HepG2 (cell line): ENCODE results near the gene B9D2. TPM values are rescaled to one million over a fixed set of nuclear protein-coding genes. Genes with fewer than 3 reads are reported as not detected.
A peak's percentile ranks its signal among the peaks of the same experiment; 100 is the strongest.

Experiments
- ATAD3A ChIP-seq: sonication (generic); formaldehyde crosslinking; IDR thresholded peaks from 2 replicates; pipeline ENCODE4 v1.4.0; 2020; ENCODE audit warnings: missing genetic modification reagents
- GPN1 ChIP-seq: sonication (generic); formaldehyde crosslinking; IDR thresholded peaks from 2 replicates; pipeline ENCODE4 v1.5.1; 2020; ENCODE audit warnings: missing genetic modification reagents, borderline replicate concordance
- KDM5A ChIP-seq: fragments of 200-600 bp; sonication (generic); IDR thresholded peaks from 2 replicates; pipeline ENCODE4 v1.7.0; 2018; ENCODE audit warnings: antibody characterized with exemption, mild to moderate bottlenecking, low read length, borderline replicate concordance
- MYC ChIP-seq: sonication (generic); formaldehyde crosslinking; IDR thresholded peaks from 2 replicates; pipeline ENCODE4 v1.9.0; 2021; ENCODE audit warnings: missing genetic modification reagents, borderline replicate concordance
- PAF1 ChIP-seq: IDR thresholded peaks from 2 replicates; pipeline ENCODE4 v1.6.1; 2016; ENCODE audit warnings: missing genetic modification reagents, missing compliant biosample characterization
- REL ChIP-seq: sonication (generic); formaldehyde crosslinking; conservative IDR thresholded peaks from 2 replicates; pipeline ENCODE4 v1.8.0; 2022; ENCODE audit warnings: mild to moderate bottlenecking, missing genetic modification reagents, moderate library complexity
- SIX4 ChIP-seq: sonication (generic); formaldehyde crosslinking; IDR thresholded peaks from 2 replicates; pipeline ENCODE4 v1.4.0; 2020; ENCODE audit warnings: missing genetic modification reagents
- TIGD3 ChIP-seq: sonication (generic); formaldehyde crosslinking; IDR thresholded peaks from 2 replicates; pipeline ENCODE4 v1.5.1; 2020; ENCODE audit warnings: mild to moderate bottlenecking, missing genetic modification reagents, borderline replicate concordance
- TOPORS ChIP-seq: sonication (generic); formaldehyde crosslinking; IDR thresholded peaks from 2 replicates; pipeline ENCODE4 v1.8.0; 2023; ENCODE audit warnings: mild to moderate bottlenecking, missing genetic modification reagents
- TRIM24 ChIP-seq: sonication (generic); formaldehyde crosslinking; IDR thresholded peaks from 2 replicates; pipeline ENCODE4 v1.8.0; 2022; ENCODE audit warnings: mild to moderate bottlenecking, missing genetic modification reagents
- YEATS4 ChIP-seq: sonication (generic); formaldehyde crosslinking; IDR thresholded peaks from 2 replicates; pipeline ENCODE4 v1.4.0; 2020; ENCODE audit warnings: missing genetic modification reagents, borderline replicate concordance
- ZBTB14 ChIP-seq: sonication (generic); formaldehyde crosslinking; IDR thresholded peaks from 2 replicates; pipeline ENCODE4 v1.4.0; 2020; ENCODE audit warnings: missing genetic modification reagents
- ZBTB42 ChIP-seq: sonication (generic); formaldehyde crosslinking; IDR thresholded peaks from 2 replicates; pipeline ENCODE4 v1.5.0; 2020; ENCODE audit warnings: mild to moderate bottlenecking, missing genetic modification reagents
- ZFP82 ChIP-seq: sonication (generic); formaldehyde crosslinking; IDR thresholded peaks from 2 replicates; pipeline ENCODE4 v1.5.1; 2020; ENCODE audit warnings: mild to moderate bottlenecking, missing genetic modification reagents, borderline replicate concordance
- ZMYM3 ChIP-seq: sonication (generic); formaldehyde crosslinking; IDR thresholded peaks from 2 replicates; pipeline ENCODE4 v1.5.1; 2020; ENCODE audit warnings: mild to moderate bottlenecking, missing genetic modification reagents
- ZNF337 ChIP-seq: sonication (generic); formaldehyde crosslinking; IDR thresholded peaks from 2 replicates; pipeline ENCODE4 v1.5.1; 2020; ENCODE audit warnings: missing genetic modification reagents, low read depth, mild to moderate bottlenecking, borderline replicate concordance
- ZNF350 ChIP-seq: sonication (generic); formaldehyde crosslinking; IDR thresholded peaks from 2 replicates; pipeline ENCODE4 v1.4.0; 2020; ENCODE audit warnings: mild to moderate bottlenecking, low read depth, missing genetic modification reagents, borderline replicate concordance
- ZNF460 ChIP-seq: sonication (generic); formaldehyde crosslinking; IDR thresholded peaks from 2 replicates; pipeline ENCODE4 v1.5.1; 2020; ENCODE audit warnings: missing genetic modification reagents, mild to moderate bottlenecking, borderline replicate concordance
- ZNF547 ChIP-seq: sonication (generic); formaldehyde crosslinking; IDR thresholded peaks from 2 replicates; pipeline ENCODE4 v1.5.1; 2020; ENCODE audit warnings: mild to moderate bottlenecking, missing genetic modification reagents
- ZNF550 ChIP-seq: sonication (generic); formaldehyde crosslinking; IDR thresholded peaks from 2 replicates; pipeline ENCODE4 v1.4.0; 2020; ENCODE audit warnings: mild to moderate bottlenecking, missing genetic modification reagents, borderline replicate concordance
- ZSCAN29 ChIP-seq: sonication (generic); formaldehyde crosslinking; conservative IDR thresholded peaks from 2 replicates; pipeline ENCODE4 v1.4.0; 2020; ENCODE audit warnings: mild to moderate bottlenecking, missing genetic modification reagents
- polyA plus RNA-seq, 8 experiments: library from polyadenylated mRNA; depleted of rRNA in 3 of 8; stranded (reverse) in 7 of 8; unstranded in 1 of 8; fragments of >200 nt; fragmentation: Illumina TruSeq in 4 of 8; extraction: Trizol in 4 of 8; gene quantifications; 2 replicates each; pipeline versions ENCODE4 v1.2.1 to v1.2.3, GENCODE V29; 2011 to 2016; ENCODE audit warnings: low read depth in 4 of 8, missing spikeins in 1 of 8, mixed read lengths in 1 of 8; ENCODE audit not compliant: insufficient read depth in 1 of 8
- total RNA-seq, 5 experiments: library from RNA; depleted of rRNA; stranded (reverse); fragments of >200 nt; fragmentation: Illumina TruSeq; extraction: Trizol; gene quantifications; 2 replicates each; pipeline ENCODE4 v1.2.3, GENCODE V29; 2016; ENCODE audit warnings: low read depth in 1 of 5
- TF ChIP-seq, protein P1 (sequence below): sonication (generic); formaldehyde crosslinking; IDR thresholded peaks from 2 replicates; pipeline ENCODE4 v1.4.0; 2020; ENCODE audit warnings: mild to moderate bottlenecking, missing genetic modification reagents
- TF ChIP-seq, protein P2 (sequence below): sonication (generic); formaldehyde crosslinking; IDR thresholded peaks from 2 replicates; pipeline ENCODE4 v1.5.0; 2020; ENCODE audit warnings: mild to moderate bottlenecking, missing genetic modification reagents

The B9D2 gene
- total and polyA plus RNA-seq, 2 of the 13 experiments (the other 11 are each of a cell fraction or from before 2014, with no cell fraction given), result 3.1 to 4.4 TPM

DNA sequence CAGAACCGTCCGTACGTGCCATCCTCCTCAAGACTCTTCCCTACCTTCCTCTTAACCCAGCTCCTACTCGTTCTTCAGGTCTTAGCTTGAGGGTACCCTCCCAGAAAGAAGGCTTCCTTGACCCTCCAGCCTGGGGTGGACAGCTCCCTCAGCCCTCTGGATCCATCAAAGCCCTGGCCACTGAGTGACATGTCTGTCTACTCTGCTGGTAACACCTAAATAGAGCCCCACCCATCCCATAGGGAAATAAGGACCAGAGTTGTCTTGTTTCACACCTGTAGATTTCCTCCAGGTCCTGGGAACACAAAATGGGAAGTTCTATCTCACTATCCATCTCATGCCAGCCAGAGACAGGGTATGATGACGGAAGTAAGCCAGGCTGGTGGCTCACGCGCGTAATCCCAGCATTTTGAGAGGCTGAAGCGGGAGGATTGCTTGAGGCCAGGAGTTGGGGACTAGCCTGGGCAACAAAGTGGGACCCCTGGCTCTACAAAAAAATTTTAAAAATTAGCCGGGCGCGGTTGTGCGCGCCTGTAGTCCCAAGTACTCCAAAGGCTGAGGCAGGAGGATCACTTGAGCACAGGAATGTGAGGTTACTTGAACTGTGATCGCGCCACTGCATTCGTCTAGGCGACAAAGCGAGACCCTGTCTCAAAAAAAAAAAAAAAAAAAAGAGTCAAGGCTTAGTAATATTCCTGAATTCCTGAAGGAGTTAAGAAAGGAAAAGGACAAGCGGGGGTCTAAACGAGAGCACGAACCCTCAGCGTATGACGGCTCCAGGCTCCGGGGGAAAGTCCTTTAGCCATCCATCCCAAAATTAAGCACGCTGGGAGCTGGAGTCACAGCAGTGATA is 54.5 kb downstream of the B9D2 start (continued):
- no peak for TF ChIP-seq TIGD3
- no peak for TF ChIP-seq ZMYM3 (CRISPR knock-in tag)
- no peak for TF ChIP-seq ZNF460
- no peak for TF ChIP-seq ZNF550 (CRISPR knock-in tag)
- TF ChIP-seq ZNF350 (CRISPR knock-in tag), result no peak
- TF ChIP-seq ZSCAN29 (CRISPR knock-in tag), result 0 out of 2 replicates have a peak, but pooled peaks have one; percentile 11
- no peak for TF ChIP-seq ZNF337
- TF ChIP-seq SIX4 (CRISPR knock-in tag), result no peak
- TF ChIP-seq GPN1 (CRISPR knock-in tag), result no peak
- TF ChIP-seq ZFP82 (CRISPR knock-in tag), result no peak
- TF ChIP-seq TRIM24 (CRISPR knock-in tag), result no peak
- TF ChIP-seq ATAD3A, result no peak
- 0 out of 2 replicates have a peak, but pooled peaks have one; percentile 12 for TF ChIP-seq YEATS4 (CRISPR knock-in tag)
- no peak for TF ChIP-seq TOPORS
- TF ChIP-seq REL (CRISPR knock-in tag), result no peak
- TF ChIP-seq ZBTB42 (CRISPR knock-in tag), result 0 out of 2 replicates have a peak, but pooled peaks have one; percentile 46
- TF ChIP-seq, protein P1, sequence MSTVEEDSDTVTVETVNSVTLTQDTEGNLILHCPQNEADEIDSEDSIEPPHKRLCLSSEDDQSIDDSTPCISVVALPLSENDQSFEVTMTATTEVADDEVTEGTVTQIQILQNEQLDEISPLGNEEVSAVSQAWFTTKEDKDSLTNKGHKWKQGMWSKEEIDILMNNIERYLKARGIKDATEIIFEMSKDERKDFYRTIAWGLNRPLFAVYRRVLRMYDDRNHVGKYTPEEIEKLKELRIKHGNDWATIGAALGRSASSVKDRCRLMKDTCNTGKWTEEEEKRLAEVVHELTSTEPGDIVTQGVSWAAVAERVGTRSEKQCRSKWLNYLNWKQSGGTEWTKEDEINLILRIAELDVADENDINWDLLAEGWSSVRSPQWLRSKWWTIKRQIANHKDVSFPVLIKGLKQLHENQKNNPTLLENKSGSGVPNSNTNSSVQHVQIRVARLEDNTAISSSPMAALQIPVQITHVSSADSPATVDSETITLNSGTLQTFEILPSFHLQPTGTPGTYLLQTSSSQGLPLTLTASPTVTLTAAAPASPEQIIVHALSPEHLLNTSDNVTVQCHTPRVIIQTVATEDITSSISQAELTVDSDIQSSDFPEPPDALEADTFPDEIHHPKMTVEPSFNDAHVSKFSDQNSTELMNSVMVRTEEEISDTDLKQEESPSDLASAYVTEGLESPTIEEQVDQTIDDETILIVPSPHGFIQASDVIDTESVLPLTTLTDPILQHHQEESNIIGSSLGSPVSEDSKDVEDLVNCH (CRISPR knock-in tag), result no peak
- TF ChIP-seq, protein P2, sequence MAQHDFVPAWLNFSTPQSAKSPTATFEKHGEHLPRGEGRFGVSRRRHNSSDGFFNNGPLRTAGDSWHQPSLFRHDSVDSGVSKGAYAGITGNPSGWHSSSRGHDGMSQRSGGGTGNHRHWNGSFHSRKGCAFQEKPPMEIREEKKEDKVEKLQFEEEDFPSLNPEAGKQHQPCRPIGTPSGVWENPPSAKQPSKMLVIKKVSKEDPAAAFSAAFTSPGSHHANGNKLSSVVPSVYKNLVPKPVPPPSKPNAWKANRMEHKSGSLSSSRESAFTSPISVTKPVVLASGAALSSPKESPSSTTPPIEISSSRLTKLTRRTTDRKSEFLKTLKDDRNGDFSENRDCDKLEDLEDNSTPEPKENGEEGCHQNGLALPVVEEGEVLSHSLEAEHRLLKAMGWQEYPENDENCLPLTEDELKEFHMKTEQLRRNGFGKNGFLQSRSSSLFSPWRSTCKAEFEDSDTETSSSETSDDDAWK, result no peak
- no peak for TF ChIP-seq ZNF547 (CRISPR knock-in tag)
- no peak for TF ChIP-seq ZBTB14 (CRISPR knock-in tag)
- TF ChIP-seq PAF1 (CRISPR knock-in tag), result peak; percentile 76; the same call in 1 of the 2 replicates
- TF ChIP-seq KDM5A, result no peak
- TF ChIP-seq MYC (CRISPR knock-in tag), result no peak
